M059J (cell line): ENCODE data around the gene NRARP. TPM values are rescaled to one million over a fixed set of nuclear protein-coding genes. Genes with fewer than 3 reads are reported as not detected.

Source experiments
- DNase-seq: peaks from one replicate; pipeline ENCODE4 v3.0.0-alpha.2; 2012; ENCODE audit warnings: low read depth
- total RNA-seq: library from RNA; depleted of rRNA; stranded (reverse); fragments of >200 nt; shearing (Covaris generic); gene quantifications from 2 replicates; pipeline ENCODE4 v1.2.3, GENCODE V29; 2014

The NRARP gene
- total RNA-seq, 1 experiment from 2014 or later: not detected

DNA sequence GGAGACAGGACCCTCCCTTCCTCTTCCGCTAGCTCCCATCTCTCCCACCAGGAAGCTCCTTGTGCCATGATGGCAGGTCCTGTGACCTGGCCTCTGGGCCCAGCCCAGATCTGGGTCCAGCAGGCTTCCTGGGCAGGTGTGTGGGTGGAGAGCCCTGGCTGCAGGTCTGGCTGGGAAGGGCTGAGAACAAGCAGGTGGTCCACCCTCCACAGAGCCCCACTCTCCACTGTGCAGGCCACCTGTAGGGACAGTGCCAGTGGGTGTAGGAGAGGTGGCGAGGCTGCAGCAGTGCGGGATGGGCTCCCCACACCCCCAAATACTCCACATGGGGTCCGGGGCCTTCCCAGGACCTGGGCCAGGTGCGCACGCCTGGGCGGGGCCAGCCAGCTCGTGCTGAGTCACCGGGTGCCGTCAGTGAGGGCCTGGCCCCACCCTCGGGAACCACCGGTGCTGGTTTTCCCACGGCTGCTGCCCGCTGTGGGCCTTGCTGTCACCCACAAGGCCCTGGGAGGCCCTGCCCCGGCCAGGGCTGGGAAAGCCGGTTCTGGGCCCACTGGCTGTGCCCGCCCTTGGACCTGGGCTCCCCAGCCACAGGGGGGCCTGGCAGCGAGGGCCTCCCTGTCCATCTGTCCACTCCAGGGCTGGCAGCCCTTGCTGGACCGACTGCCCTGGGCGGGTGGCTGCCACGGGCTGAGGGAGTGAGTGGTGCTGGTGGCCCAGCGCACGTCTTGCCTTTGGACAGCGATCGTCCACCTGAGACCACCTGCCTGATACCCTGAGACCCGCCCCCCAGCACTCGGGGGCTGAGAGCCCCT, 9.3 kb upstream of the NRARP start:
- DNase-seq: peak; percentile 43

DNA sequence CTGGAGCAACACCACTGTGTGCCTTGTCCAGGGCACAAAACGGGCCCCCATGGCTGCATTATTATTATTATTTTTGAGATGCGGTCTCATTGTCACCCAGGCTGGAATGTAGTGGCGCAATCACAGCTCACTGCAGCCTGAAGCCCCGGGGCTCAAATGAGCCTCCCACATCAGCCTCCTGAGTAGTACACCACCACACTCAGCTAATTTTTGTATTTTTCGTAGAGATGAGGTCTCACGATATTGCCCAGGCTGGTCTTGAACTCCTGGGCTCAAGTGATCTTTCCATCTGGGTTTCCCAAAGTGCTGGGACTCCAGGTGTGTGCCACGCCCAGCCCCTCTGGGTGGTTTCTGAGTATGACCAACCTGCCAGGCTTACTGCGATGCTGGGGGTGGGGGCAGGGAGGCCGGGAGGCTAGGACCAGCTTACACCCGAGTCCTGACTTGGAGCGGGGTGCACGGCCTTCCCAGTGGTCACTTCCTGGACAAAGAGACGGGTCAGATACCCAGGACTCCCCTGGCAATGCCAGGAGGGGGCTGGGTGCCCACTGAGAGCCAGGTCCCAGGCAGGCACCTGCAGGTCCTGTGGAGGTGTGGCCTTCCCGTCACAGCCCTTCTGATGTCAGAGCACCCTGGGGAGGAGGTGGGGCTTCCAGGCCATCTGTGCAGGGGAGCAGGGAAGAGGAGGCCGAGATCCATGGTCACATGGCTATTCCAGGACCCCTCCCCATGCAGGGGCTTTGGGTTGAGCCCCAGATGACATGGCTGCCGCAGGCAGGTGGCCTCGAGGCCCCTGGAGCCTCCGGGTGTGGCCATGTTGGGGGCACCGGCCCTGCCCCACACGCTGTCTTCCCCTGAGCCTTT, 8.3 kb upstream of the NRARP start:
- DNase-seq: no peak

DNA sequence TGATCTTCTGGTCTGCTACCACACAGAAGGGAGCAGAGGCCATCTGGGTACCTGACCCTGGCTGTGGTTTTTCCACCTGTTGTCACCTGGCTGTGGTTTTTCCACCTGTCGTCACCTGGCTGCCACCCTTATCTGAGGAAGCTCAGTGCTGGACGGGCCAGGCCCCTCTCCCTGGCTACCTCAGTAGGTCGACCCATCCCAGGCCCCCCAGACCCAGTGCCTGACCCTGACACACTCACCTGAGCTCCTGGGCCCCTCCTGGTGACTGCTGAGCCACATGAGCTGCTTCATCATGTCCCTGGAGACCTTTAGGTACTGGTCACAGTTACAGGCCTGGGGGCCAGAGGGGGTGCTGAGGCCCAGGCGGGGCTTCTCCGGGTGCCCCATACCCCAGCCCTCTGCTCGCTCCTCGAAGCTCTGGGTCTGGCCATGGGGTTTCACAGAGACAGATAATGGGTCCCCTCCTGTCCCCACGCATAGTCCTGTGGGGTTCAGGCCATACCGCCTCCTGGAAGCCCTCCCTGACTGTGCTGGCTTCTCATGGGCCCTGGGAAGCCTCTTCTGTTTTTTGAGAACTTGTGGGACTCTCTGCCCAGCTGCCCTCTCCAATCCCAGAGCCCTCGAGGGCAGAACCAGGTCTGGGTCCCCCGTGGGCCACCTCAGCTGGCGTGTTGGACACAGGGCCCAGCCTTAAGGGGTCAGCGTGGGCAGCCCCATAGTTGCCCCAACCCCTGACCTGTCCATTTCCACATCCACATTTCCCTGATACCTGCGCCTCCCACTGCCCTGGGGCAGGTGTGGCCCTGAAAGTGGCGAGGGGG, 7.5 kb upstream of the NRARP start:
- no peak for DNase-seq

DNA sequence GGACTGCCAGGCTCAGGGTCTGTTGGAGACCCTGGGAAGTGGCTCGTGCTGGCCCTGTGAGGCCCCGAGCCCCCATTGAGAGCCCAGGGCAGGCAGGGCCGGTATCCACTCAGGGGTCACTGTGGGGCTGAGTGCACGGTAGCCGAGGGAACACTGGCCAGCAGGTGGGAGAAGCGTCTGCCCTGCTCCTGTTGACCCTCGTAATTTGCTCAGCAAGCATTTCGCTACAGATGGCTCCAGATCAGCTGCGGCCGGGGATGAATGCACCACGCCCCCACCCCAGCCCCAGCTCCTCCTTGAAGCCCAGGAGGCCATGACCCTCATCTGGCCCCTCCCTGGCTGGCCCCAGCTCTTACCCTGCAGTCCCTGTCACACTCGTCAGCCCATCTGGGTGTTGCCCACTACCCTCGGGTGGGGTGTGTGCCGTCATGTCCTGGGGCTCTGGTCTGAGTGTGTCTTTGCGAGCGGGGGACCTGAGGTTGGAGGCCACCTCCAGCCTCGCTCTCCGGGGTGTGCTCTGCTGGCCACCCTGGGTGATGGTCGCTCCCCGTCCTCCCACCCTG, 6.1 kb upstream of the NRARP start:
- DNase-seq: no peak

DNA sequence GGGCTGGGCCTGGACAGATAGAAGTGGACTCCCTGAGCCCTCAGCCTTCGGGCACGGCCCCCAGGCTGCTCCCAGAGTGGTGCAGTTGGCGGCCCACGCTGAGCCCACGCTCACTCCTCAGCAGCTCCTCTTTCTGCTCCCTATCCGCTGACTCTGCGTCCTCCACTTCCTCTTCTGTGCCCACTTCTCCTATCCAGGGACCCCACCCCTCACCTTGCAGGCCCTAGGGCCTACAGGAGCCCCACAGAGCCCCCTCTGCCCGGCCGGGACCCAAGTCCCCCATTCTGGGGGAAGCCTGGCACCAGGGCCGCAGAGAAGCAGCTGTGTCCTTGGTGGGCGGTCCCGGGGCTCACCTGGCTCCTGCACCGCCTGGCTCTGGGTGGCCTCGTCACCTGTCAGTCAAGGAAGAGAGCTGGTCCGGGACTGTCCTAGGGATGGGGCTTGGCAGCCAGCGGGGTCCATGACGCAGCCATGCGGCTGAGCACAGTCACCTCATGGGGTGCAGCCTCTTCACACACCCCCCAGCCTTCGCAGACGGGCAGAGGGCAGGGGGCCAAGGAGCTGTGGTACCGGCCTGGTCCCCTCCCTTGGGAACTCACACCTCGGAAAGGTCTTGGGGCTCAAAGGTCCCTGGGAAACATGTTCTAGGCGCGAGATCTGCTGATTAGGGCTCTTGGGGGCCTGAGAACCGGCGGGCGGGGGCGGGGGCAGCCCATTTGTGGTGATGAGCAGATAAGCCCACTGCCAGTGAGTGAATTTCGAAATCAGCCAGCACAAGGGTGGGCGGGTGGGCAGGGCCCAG, 5.4 kb upstream of the NRARP start:
- DNase-seq: no peak

DNA sequence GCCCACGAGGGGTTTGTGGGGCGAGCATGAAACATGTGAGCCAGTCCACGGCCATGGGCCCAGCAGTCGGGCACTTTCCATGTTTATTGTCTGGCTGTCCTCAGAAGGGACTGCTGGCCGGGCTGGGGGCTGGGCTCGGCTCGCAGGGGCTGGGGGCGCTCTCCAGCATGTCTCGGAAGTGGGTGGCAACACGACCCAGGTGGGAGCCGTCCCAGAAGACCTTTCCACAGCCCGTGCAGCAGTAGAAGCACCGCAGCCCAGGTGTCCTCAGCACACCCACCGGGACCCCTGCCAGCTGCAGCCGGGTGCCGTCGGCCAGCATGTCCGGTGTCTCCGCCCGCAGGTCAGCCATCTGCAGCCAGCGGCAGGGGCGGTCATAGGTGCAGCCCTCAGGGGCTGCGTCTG, 4.8 kb upstream of the NRARP start:
- no peak for DNase-seq

DNA sequence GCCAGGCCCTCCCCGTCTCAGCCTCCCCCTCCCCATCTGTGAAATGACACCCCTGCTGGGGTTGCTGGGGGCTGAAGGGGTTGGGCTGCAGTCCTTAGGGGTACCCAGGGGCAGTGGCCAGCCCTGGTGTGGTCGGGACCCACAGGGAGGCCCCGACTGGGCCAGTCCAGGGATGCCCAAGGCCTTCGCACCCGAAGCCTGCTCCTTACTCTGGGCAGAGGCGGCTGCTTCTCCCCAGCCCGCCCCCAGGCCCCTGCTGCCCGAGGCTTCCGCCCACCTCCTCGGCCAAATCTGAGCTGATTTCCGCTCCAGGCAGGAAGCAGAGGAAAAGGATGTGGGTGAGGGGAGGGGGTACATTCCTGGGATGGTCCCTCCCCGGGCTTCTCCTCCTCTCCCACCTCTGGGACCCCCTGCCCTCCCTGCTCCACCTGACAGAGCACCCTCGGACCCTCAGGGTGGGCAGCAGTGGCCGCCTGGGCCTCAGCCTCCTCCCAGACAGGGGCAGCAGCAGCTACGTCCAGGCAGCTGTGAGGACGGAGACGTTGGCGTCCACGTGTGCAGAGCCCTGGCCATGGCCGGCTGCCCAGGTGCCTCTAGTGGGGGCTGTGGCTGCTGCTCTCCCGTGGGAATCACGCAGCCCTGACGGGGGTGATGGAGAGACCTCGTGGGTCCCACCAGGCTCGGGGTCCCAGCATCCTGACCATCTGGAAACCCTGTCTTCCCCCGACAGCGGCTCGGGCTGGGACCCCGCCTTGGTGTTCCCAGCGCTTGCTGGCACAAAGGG, 4.2 kb upstream of the NRARP start:
- DNase-seq: no peak

DNA sequence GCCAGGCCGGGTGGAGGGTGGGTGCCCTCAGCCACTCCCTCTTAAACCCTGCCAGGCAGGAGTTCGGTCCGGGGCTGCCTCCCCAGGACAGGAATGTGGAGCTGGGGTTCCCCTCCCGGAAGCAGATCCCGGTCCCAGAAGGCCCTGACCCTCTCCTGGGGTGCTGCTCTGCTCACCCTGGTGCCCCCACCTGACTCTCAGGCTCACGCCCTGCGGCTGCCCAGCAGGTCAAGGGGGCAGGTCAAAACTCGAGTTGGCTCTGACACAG, 3.7 kb upstream of the NRARP start:
- no peak for DNase-seq

DNA sequence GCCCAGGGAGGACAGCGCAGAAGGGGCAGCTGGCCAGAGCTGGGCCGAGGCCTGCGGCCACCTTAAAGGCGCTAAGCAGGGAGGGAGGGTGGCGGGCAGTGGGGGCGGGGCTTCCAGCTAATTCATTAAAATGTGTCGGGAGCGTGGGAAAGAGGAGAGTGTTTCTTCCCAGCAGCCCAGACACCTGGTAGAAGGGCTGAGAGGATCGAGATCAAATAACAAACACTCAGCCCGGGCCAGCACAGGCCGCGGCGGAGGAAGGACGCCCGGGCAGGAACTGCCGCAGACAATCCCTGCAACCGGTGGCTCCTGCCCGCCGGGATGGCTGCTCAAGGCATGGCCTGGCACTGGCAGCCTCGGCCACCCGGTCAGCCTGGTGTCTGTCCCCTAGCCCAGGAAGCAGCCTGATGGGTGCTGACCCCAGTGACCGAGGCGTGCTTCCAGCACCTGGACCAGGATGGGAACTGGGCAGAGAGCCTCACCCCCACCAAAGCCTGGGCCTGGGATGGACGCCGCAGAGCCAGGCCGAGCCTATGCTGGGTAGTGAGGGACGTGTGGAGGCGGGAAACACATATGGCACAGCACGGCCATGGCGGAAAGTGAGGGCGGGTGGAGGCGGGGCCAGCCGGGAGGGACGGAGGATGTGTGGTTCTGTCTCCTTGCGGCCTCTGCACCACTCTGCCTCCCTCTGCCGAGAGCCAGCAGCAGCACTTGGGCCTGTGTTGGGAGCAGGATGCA, 3.2 kb upstream of the NRARP start:
- no peak for DNase-seq

DNA sequence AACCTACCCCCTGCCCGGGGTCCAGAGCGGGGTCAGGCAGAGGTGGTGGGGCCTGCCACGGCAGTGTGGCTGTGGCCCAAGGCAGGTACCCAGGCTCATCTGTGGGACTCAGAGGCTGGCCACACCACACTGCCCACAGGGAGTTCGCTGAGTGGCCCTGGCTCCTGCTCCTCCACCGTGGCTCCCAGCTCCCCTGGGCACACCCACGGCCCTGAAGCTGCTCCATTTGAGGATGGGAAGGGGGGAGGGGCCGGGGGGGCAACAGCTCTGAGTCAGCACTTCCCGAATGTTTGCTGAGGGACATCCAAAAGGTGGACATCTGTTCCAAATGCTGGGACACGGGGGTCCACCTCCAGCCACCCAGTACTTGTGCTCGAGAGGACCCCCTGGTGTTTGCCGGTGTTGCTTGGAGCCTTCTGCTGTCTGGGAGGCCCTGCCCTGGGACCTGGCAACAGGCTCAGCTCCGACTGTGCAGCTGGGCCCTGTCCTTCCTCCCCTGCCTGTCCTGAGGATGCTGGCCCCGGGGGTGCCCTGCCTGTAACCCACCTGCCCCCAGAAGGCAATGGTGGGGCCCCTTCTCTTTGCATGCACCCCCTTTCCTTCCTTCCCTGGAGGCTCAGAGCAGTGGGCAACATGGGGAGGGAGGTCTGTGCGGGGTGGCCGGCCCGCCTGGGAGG, 2.5 kb upstream of the NRARP start:
- no peak for DNase-seq

DNA sequence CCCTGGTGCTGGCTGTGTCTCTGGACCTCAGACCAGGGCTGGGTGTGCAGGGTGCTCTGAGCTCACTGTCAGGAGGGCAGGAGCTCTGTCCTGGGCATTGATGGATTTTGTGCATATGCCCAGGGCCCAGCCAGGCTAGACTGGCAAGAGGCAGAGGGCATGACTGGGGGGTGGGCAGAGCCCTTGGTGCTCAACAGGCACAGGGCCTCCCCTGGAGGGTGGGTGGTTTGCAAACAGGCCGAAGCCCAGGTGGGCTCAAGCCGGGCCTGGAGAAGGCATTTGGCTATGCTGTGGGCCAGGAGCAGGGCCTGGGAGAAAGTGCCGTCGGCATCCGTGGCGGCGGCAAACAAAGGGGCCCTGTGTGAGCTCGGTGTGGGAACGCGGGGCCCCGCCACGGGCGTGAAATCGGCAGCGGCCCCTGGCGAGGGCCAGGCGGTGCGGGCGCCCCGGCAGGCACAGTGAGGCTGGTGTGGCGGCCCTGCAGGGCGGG, 1.9 kb upstream of the NRARP start:
- no peak for DNase-seq

DNA sequence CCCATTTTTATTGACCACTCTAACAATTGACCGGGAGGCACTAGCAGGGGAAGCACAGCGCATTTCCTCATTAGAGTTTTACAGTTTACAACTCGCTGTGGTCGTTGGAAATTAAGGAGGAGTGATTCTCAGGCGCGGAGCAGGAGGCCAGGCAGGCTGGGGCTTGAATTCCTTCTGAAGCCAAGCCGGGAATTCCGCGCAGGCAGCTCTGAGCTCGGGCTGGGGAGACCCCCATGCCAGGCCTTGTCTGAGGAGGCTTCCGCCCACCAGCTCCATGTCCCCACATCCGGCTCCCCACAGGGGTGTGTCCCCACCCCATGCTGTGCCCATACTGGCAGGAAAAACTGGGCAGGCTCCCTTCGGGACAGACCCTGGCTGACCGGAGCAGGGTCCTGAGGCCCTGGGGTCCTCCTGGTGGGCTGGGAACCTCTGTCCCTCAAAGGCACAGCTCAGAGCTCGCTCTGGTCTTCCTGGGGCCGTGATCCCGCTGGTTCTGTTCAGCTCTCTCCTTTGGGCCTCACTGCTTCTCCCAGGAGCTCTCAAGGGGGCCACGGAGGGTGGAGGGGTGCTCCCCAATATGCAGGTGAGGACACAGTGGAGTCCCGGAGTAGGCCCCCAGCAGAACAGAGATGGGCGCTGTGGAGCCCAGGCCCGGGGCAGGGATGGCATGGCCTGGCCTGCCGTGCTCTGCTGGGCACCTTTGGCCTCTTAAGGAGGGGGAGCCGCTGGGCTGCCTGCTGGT, 1.3 kb upstream of the NRARP start:
- no peak for DNase-seq

DNA sequence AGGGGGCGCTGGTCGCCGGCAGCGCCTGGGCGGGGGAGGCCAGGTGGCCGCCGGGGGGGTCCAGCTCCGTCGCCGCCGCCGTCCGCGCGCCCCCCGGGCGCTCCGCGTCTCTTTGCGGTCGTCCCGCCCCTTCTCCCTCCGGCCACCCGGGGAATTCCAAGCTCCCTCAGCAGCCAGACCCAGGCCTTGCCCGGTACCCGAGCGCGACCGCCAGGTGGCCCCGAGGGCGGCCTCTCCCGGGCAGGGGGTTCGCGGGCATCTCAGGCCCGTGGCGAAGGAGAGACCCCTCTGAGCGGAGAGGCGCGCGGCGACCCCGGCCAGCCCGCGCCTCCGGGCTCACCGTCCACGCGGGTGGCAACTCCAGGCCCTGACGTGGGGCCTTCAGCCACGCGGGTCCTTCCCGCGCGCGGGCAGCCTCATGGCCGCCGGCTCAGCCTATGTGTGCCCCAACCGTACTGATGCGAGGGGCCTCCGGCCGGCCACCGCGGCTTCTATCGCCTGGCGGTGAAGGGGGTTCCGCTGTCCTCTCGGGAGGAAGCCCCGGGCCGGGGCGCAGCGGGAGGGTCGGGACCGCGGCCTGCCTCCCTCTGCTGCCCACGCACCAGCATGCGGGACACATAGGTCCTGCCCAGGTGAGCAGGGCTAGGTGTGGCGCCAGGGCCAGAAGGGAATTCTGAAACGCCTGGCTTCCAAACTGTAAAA, 529 bp upstream of the NRARP start:
- DNase-seq: no peak

DNA sequence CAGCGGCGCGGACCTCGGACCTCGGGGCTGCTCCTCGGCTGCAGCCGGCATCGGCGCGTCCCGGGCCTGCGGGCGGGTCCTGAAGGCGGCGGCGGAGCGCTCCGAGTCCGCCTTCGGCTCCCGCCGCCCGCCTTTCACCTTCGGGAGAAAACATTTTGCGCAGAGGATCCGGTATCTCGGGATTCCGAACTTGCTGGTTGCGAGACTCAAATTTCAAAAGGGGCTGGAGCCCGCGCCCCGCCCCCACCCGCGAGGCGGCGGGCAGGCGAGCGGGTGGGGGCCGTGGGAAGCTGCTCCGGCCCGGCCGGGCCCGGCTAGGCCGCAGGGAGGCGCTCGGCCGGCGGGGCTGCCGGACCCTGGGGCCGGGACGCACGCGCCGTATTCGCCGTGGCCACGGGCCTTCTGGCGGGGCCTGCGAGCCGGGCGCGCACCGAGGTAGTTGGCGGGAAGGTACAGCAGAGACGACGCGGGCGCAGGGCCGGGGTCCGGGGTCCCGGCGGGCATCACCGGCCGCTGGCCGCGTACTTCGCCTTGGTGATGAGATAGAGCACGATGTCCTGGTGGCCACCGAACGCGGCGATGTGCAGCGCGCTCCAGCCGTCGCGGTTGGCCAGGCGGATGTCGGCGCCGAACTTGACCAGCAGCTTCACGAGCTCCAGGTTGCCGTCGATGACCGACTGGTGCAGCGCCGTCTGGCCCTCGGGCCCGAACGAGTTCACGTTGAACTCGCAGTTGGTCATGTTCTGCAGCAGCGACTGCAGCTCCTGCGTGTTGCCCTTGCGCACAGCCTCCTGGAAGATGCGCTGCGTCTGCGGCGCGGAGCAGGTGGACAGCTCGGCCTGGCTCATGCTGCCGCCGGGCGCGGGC, 757 bp downstream of the NRARP start:
- DNase-seq: peak; percentile 34

DNA sequence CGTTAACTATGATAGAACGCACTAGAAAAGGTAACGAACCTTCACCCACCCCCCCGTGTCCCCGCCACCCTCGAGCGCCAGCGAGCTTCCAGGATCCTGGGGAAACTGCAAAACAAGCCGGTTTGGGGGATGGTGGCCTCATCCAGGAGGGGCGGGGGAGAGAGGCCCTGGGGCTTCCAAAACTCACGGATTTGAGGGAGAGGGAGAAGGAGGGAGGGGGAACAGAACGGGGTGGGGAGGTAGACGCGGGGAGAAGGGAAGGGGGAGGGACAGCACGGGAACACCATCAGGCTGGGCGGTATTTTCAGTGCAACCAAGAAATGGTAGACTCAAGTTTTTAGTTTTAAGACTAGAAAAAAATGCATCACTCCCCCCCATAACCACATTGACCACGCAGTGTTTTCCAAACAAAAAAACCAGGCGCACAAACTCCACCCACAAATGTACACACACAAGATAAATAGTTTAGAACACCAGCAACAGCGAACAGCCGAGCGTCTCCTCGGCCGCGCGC, 1.4 kb downstream of the NRARP start:
- DNase-seq: no peak

DNA sequence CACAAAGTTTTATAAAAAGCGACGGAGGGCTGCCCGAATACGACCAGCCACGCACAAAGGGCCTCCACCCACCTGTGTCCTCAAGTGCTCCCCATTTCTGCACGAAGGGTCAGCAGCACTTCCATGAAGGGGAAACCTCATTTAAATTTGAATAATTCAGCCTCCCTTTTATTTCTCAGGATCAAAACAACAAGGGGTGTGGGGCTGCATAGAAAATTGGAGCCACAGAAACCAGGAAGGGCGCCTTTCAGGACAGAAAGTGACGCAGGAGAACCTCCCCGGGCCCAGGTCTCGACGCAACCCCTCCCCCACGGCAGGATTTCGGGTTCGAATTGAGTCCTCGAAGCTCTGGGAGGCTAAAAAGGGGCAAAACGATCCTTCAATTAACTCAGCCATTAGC, 2.1 kb downstream of the NRARP start:
- no peak for DNase-seq

DNA sequence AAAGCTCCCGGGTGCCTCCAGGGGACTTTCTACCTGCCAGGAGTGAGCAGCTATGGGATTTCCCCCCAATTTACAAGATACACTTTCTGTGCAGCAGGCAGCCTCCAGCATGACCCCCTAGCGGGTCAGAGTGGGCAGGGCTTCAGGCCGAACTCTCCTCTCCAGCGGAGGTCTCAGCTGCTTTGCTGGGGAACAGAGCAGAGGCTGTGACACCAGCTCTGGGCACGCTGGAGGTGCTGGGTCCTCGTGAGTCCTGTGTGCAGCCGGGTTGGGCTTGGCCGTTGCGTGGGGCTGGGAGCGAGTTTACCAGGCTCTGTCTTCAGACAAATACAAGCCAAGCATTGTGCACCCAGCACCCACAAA, 2.9 kb downstream of the NRARP start:
- no peak for DNase-seq
